HG02973 (cell line): ENCODE data around the gene AATF.

ENCODE experiments used
- ATAC-seq: cut with Tn5 transposase; IDR thresholded peaks from one replicate; pipeline ENCODE4 v1.9.1; 2021; ENCODE audit warnings: moderate library complexity; ENCODE audit not compliant: unreplicated experiment

Gene AATF

DNA sequence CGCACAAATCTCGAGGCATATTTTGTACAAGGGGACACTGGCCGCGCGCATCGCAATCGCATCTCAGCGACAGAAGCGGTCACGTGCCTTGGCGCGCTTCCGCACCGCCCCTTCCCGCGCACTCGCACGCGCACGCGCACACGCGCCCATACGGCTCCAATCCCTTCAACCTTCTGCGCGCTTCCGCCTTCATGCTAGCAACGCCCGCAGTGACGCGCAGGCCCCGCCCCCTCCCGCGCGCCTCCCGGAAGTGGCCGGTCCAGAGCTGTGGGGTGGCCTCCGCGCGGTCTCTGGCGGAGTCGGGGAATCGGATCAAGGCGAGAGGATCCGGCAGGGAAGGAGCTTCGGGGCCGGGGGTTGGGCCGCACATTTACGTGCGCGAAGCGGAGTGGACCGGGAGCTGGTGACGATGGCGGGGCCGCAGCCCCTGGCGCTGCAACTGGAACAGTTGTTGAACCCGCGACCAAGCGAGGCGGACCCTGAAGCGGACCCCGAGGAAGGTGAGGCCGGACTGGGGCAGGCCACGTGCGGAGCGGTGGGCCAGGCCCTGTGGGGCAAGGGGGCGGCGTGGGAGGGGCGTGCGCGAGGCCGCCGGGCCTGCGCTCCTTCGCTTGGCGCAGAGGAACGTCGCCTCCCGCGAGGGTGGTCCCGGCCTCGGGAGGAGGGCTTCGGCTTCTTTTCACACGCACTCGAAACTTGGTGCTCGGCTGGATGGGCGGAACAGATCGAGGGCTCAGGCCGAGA is at the start of gene AATF:
TSS of gene AATF (plus strand) at position 238 of the 744 bp plus-strand sequence. CDS start at position 410, 172 bp downstream.
- ATAC-seq: peak; percentile 80

DNA sequence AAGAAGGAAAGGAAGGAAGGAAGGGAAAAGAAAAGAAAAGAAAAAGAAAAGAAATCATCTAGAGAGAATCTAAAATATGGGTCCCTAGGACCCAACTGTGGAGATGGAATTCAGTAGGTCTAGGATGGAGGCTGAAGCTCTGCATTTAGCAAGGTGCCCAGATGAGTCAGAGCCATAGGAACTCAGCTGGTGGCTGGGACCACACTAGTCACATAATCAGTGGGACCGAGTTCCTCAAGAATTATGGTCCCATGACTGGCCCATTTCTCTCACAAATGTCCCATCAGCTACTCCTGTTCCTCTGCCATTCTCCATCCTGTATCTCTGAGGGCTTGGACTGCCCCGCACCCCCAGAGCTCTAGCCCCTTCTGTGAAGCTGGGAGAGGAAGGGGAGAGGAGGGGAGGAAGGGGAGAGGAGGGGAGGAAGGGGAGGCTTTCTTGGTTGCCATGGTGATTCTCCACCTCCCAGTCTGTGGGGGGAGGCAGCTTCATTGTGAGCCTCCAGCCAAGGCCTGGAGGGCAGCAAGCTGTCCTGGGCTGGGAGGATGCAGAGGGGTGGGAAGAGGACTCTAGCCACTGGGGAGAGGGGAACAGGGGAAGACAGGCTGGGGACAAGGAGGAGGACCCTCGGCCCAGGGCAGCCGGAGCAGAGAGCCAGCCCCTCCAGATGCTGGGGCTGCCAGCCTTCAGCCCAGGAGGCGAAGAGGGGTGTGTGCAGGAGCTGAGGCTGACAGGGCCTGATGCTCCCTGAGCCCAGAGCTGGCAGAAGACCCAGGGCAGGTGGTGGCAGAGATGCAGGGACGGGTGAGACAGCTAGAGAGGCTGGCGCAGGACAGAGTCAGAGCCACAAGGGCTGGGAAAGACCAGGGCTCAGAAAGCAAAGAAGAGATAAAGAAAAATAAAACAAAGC is 49.2 kb upstream of the AATF start:
- ATAC-seq: no peak

- ATAC-seq: no peak
Measured at GRCh38 chr17:36900160-36900512, 48.6 kb upstream of the AATF start.

- no peak for ATAC-seq
Measured at GRCh38 chr17:36901506-36901905, 47.2 kb upstream of the AATF start.

DNA sequence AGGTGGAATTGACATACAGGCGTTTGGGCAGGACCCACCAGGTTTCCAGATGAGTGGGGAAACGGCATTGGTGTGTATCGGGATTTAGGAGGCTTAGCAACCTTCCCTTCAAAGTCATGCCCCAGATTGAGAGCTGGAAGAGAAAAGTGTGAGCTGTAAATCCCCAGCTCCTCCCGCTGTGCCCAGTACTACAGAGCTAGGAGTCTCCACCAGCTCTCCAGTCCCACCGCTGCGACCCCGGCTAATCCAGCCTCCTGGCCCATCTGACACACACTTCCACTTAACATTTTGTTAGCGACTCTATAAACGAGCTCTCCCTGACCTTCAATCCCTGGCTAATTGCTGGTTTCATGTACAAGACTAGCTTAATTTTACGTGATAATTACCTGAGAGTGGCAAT is 41.3 kb upstream of the AATF start:
- no peak for ATAC-seq

GRCh38 chr17:36910513-36910912 is 38.2 kb upstream of the AATF start:
- no peak for ATAC-seq

GRCh38 chr17:36911001-36911400 is 37.8 kb upstream of the AATF start:
- no peak for ATAC-seq

DNA sequence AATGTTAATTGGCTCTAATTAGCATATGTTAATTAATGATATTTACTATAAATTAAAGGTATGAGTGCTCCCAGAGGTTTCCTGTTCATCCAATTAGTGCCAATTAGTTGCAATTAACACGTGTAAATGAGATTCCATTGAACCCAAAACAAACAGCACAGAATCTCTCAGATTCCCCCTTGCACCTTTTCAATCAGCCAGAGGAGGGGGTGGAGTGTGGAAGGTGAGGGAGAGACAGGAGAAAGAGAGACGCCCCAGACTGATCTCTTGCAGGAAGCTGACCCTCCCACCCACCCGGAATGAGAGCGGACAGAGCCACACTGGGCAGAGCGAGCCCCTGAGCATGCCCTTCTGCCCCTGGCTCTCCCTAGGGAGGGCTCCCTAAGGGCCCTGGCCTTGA is 35.6 kb upstream of the AATF start:
- ATAC-seq: no peak

- ATAC-seq: no peak
Measured at GRCh38 chr17:36918211-36918691, 30.5 kb upstream of the AATF start.

DNA sequence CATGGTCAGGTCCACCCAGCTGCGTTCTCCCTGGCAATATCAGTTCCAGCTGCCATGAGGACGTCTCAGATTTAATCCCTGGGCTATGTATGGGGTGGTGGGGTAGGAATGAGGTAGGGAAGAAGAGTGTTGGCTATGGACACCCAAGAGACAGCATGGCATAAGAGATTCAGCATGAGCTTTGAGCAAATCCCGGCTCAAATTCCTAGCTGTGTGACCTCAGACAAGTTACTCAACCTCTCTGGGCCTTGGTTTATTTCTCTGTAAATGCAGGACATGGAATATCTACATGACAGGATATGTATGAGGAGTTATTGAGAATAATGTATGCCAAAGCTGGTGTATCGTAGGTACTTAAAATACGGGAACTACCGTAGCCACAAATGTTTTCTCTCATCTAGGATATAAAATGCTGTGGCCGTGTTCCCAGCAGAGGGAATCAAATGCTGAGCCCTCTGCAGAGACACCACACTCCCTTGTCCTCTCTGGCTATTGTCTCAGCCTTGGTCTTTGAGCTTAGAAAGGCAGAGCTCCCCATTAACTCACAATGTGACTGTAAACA is 29.3 kb upstream of the AATF start:
- no peak for ATAC-seq

GRCh38 chr17:36920032-36921005 is 28.4 kb upstream of the AATF start:
- ATAC-seq: no peak

DNA sequence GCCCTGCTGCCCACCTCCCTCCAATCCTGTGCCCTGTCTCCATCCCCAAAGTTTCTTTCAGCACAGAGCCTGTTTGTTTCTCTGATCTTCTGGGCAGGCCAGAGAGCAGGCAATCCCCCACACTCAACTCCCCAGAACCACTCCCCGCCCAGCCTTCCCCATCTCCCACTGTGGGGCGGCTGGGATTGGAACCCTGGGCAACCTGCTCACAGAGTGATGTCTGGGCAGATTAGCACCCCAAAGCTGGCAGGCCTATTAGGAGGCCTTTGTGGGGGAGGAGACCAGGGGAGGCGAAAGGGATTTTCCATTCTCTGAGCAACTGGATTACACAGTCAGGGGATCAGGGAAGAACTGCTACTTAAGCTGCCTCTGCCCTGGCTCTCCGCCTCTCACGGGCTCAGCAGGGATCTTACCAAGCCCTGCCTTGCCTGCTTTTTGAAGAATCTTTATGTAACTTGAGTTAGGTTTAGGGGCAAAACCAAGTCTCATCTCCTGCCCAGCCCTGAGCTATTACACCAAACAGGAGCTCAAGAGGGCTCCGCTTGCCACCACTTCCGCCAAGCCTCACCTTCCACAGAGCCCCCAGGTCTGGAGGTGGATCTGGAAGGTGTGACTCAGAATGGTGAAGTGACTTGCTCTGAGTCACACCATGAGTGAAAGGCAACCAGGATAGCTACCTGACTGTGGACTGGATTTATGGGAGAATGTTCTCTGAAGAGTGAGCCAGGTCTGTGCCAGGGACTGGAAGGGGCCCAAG is 27.5 kb upstream of the AATF start:
- no peak for ATAC-seq

- no peak for ATAC-seq
Measured at GRCh38 chr17:36922175-36922574, 26.6 kb upstream of the AATF start.

DNA sequence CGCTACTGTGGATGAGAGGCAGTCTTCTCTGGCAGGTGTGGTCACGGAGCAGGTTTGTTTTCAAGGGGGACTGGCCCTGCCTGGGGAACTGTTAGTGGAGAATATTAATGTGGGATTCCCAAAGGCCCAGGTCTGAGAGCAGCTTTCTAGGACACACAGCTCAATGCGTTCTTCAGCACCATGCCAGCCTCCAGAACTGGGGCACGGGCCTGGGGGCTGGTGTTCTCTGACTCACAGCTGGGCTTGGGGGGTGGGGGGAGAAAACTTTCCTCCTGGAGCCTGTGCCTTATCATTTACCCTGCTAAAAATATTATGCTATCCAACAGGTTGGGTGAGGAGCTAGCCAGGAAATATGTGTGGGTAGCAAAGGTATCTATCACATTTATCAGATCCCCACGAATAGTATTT is 24.9 kb upstream of the AATF start:
- no peak for ATAC-seq

DNA sequence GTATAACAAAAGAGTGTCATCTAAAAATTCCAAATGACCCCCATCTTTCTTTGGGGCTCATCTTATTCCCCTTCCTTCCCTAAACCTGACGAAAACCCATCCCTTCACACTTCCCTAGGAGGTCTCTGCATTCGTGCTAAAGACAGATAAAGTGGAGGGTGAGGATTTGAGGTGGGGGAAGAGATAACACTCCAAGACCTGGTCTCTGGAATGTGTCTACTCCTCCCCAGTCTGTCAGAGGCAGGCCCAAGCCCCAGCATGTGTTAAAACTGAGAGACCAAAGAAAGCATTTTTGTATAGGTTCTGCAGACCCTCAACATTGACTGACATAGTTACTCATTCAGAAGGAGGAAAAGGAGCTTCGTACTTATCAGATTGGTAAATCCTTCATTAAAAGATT is 22.5 kb upstream of the AATF start:
- ATAC-seq: no peak

DNA sequence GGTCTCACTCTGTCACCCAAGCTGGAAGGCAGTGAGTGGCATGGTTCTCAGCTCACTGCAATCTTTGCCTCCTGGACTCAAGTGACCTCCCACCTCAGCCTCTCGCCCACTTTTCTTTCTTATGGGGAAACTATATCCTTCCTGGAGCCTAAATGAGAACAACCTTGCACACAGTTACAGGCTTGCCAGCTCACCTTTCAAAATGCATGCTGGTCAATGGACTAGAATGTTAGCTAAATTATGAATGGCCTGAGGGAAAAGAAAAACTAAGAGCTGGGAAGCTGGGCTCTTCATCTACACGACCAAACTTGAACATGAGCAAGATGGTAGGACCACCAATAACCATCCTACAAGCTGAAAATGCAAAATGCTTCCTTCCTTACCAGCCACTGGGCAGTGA is 22.1 kb upstream of the AATF start:
- ATAC-seq: no peak

DNA sequence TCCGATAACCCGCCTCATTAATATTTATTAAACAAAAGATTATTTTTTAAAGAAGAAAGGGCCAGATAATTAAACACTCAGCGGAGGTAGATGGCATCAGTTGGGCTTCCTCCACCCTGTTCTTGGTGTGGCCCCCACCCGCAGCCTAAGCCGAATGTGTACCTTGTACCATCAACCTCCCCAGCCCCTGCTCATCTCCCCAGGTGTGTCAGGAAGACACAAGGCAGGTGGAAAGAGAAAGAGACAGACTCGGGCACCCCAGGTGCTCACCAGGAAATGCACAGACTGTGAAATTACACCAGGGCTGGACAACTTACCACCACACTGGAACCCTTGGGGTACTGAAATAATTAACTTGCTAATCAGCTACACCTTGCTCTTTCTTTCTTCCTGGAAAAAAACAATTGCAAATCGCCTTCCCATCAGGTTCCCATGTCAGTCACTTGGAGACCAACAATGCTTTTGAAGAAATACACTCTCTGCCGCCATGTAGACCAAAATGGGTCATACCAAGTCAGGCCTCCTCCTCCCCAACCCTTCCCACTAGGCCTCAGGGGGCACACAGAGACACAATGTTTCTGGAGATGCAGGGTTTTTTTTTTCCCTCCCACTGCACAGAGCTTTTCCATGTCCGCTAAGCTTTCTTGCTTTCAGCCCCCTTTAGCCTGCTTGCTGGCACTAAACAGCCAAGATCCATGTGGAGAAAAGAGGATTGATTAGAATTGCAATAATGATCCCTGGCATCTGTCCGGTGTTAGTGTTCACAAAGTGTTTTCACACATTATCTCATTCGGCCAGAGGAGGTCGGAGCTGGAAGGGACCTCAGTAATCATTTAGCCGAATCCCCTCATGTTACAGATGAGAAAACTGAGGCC is 20.0 kb upstream of the AATF start:
- ATAC-seq: no peak

DNA sequence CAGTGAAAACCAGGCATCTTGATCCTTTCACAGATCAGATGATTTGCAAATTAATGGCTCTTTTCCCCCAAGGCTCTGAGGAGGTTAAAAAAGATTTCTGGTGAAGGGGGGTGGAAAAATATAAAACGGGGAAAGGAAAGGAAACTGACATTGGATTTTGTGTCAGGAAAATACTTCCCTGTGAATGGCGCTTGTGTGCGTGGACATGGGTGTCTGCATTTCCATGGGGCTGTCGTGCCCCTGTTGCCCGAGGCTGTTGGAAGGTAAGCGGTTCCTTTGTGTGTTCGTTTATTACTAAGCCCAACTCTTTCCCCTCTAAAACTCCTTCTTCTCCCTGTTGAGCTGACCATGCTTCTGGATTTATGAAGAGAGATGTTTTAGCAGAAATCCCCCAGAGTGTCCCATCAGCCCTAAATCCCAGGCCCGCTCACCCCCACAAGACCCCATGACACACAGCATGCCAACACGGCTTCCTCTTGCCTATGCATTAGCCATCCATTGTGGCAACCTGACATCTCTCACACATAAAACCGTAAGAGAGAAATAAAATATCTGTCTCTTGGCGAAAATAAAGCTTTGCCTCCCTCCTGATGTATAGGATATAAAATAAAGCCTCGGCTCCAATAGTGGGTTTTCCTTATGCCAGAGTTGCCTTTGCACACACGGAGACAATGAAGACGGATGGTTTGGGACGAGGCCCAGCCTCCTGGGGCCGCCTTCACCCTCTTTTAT is 18.7 kb upstream of the AATF start:
- no peak for ATAC-seq
